ENCODE results near the gene AGAP4. TPM values are rescaled to one million over a fixed set of nuclear protein-coding genes. Genes with fewer than 3 reads are reported as not detected.
"Not testable (repeated sequence)": the region's sequence is repeated elsewhere in the genome, so short reads cannot be mapped to it uniquely, and the experiment has no call there.

AGAP4 gene
- polyA plus RNA-seq, 3 donors = 0.22 to 21.6 (median 0.47) TPM

DNA sequence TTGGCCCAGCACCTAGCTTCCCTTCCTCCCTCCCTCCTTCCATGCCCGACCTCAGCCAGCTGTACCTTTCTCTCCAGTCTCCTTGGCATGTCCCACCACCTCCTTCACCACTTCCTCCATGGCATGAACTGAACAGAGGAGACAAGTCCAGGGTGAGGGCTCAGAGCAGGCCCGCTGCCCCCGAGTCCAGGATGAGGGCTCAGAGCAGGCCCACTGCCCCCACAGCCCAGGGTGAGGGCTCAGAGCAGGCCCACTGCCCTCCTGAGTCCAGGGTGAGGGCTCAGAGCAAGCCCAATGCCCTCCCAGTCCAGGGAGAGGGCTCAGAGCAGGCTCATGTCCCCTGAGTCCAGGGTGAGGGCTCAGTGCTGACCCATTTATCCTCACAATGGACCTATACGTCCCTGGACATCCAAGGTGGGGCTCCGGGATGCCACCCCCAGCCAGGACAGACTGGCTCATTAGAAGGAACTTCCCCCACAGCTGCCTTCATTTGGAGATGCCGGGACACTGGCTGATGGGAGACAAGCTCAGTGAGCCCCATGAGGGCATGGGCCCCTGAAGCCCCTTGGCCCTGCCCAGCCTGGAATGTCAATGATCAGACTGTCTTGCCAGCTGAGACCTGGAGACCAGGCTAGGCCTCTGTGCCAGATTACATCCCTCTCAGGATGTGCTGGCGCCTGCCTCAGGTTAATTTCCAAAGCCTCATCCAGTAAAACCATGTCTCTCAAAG, 30.0 kb downstream of the AGAP4 start:
- Histone ChIP-seq H3K36me3 (replicated peaks in 1 of 2; ENCODE audit: control insufficient read depth in 1 of 2, insufficient read depth in 2 of 2, low read length in 2 of 2) (no peaks in the 10 kb centered on the region), H4K20me1 (ENCODE audit: insufficient read depth, low read length) (no peaks in the 10 kb centered on the region), H3K4me1 (ENCODE audit: control insufficient read depth in 1 of 2, insufficient read depth in 2 of 2, low read length in 2 of 2) (no peaks in the 10 kb centered on the region), H3K79me2 (ENCODE audit: insufficient read depth, low read length) (no peaks in the 10 kb centered on the region), H2AFZ (ENCODE audit: insufficient read depth, low read depth, low read length, poor library complexity, severe bottlenecking) (no peak overlapping the region), H3K27me3 (ENCODE audit: control insufficient read depth in 2 of 2, insufficient read depth in 2 of 2, low read length in 2 of 2) (no peaks in the 10 kb centered on the region), H3K9me3 (replicated peaks in 1 of 2; ENCODE audit: control insufficient read depth in 1 of 2, insufficient read depth in 1 of 2, low read length in 2 of 2) (peaks cover 0 to 18% of the 10 kb centered on the region in 2 donors), H3K4me2 (replicated peaks; ENCODE audit: extremely low read depth, low read length, poor library complexity, severe bottlenecking) (no peak overlapping the region), H3K27ac (ENCODE audit: low read depth in 1 of 2, low read length in 2 of 2) (no peak overlapping the region), H3K4me3 (replicated peaks in 1 of 3; ENCODE audit: low read depth in 2 of 3, low read length in 3 of 3) (no peak overlapping the region), H3K9ac (ENCODE audit: insufficient read depth, low read length, poor library complexity, severe bottlenecking) (no peak overlapping the region)
- Mint-ChIP-seq H3K27me3 (ENCODE audit: low read depth in 3 of 3) (peaks cover 4 to 7% (median 5%) of the 10 kb centered on the region in 3 donors), H3K9me3 (peaks cover 7 to 16% (median 10%) of the 10 kb centered on the region in 7 donors), H3K36me3 (peaks cover 0 to 4% of the 10 kb centered on the region in 2 donors), H3K4me1 (peaks cover 12% of the 10 kb centered on the region), H3K4me3 (no peak overlapping the region), H3K27ac (peak overlapping the region in 2 of 7 donors; percentile 3 to 46)
- intact Hi-C loops (cut with micrococcal nuclease) = no loop called here
- WGBS (ENCODE audit: insufficient coverage) = 96% methylated on average over 6 of the region's 7 CpGs
- no peak for DNase-seq
- TF ChIP-seq, protein P1, sequence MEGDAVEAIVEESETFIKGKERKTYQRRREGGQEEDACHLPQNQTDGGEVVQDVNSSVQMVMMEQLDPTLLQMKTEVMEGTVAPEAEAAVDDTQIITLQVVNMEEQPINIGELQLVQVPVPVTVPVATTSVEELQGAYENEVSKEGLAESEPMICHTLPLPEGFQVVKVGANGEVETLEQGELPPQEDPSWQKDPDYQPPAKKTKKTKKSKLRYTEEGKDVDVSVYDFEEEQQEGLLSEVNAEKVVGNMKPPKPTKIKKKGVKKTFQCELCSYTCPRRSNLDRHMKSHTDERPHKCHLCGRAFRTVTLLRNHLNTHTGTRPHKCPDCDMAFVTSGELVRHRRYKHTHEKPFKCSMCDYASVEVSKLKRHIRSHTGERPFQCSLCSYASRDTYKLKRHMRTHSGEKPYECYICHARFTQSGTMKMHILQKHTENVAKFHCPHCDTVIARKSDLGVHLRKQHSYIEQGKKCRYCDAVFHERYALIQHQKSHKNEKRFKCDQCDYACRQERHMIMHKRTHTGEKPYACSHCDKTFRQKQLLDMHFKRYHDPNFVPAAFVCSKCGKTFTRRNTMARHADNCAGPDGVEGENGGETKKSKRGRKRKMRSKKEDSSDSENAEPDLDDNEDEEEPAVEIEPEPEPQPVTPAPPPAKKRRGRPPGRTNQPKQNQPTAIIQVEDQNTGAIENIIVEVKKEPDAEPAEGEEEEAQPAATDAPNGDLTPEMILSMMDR (IDR thresholded peaks at IDR 0.05) = no peak

DNA sequence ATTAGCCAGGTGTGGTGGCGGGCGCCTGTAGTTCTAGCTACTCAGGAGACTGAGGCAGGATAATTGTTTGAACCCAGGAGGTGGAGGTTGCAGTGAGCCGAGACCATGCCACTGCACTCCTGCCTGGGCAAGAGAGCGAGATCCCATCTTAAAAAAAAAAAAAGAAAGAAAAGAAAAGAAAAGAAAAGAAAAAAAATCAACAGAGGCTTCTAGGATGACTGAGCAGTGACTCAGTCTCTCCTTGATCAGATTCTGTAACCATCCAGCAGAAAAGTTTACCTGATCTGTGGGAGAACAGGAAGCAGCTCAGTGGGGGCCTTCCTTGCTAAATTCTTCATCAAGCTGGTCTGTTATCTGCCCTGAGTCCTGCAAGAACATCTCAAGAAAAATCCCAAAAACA, 33.2 kb downstream of the AGAP4 start:
- H3K27me3 Mint-ChIP-seq (ENCODE audit: low read depth in 3 of 3); H3K9ac ChIP-seq (ENCODE audit: insufficient read depth, low read length, poor library complexity, severe bottlenecking); H3K27ac ChIP-seq (ENCODE audit: low read depth in 1 of 2, low read length in 2 of 2); H3K27ac Mint-ChIP-seq; H3K36me3 ChIP-seq (replicated peaks in 1 of 2; ENCODE audit: control insufficient read depth in 1 of 2, insufficient read depth in 2 of 2, low read length in 2 of 2); H3K4me1 Mint-ChIP-seq; H3K4me3 Mint-ChIP-seq; intact Hi-C loops (cut with micrococcal nuclease); H3K36me3 Mint-ChIP-seq; H3K4me2 ChIP-seq (replicated peaks; ENCODE audit: extremely low read depth, low read length, poor library complexity, severe bottlenecking); DNase-seq; H4K20me1 ChIP-seq (ENCODE audit: insufficient read depth, low read length); H3K79me2 ChIP-seq (ENCODE audit: insufficient read depth, low read length); H3K27me3 ChIP-seq (ENCODE audit: control insufficient read depth in 2 of 2, insufficient read depth in 2 of 2, low read length in 2 of 2); H2AFZ ChIP-seq (ENCODE audit: insufficient read depth, low read depth, low read length, poor library complexity, severe bottlenecking); H3K4me3 ChIP-seq (replicated peaks in 1 of 3; ENCODE audit: low read depth in 2 of 3, low read length in 3 of 3): not testable (repeated sequence)
- H3K9me3 ChIP-seq (replicated peaks in 1 of 2; ENCODE audit: control insufficient read depth in 1 of 2, insufficient read depth in 1 of 2, low read length in 2 of 2) = peaks cover 0 to 18% of the 10 kb centered on the region in 2 donors
- H3K9me3 Mint-ChIP-seq = peaks cover 7 to 16% (median 10%) of the 10 kb centered on the region in 7 donors
- H3K4me1 ChIP-seq (ENCODE audit: control insufficient read depth in 1 of 2, insufficient read depth in 2 of 2, low read length in 2 of 2) = peaks cover 9 to 10% of the 10 kb centered on the region in 2 donors
- WGBS (ENCODE audit: insufficient coverage) = no CpG with 5 or more reads among the region's 4 CpGs

DNA sequence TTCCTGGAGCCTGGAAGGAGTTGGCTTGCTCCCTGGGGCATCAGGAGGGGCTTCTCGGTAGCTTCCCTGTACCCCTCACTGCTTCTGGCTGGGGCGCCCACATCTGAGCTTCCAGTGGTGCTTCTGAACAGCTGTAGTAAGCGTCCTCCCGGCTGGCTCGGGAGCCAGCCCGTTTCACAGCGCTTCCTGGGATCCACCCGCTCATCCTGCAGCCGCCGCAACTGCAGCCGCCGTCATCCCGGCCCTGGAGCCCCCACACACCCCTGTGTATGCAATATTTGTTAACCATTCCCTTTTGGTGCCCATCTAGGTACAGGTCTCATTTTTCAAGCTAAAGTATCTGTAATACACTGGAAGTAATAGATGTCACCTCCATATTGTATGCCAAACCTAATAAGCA, 34.3 kb downstream of the AGAP4 start:
- H3K27ac Mint-ChIP-seq; intact Hi-C loops (cut with micrococcal nuclease); H3K9ac ChIP-seq (ENCODE audit: insufficient read depth, low read length, poor library complexity, severe bottlenecking); H3K4me3 ChIP-seq (replicated peaks in 1 of 3; ENCODE audit: low read depth in 2 of 3, low read length in 3 of 3); H3K79me2 ChIP-seq (ENCODE audit: insufficient read depth, low read length); H3K27me3 ChIP-seq (ENCODE audit: control insufficient read depth in 2 of 2, insufficient read depth in 2 of 2, low read length in 2 of 2); H3K27me3 Mint-ChIP-seq (ENCODE audit: low read depth in 3 of 3); H3K9me3 Mint-ChIP-seq; H3K4me2 ChIP-seq (replicated peaks; ENCODE audit: extremely low read depth, low read length, poor library complexity, severe bottlenecking); H3K4me1 Mint-ChIP-seq; DNase-seq; H3K36me3 Mint-ChIP-seq; H2AFZ ChIP-seq (ENCODE audit: insufficient read depth, low read depth, low read length, poor library complexity, severe bottlenecking); H3K27ac ChIP-seq (ENCODE audit: low read depth in 1 of 2, low read length in 2 of 2); H3K36me3 ChIP-seq (replicated peaks in 1 of 2; ENCODE audit: control insufficient read depth in 1 of 2, insufficient read depth in 2 of 2, low read length in 2 of 2); H4K20me1 ChIP-seq (ENCODE audit: insufficient read depth, low read length); H3K4me3 Mint-ChIP-seq: not testable (repeated sequence)
- WGBS (ENCODE audit: insufficient coverage) = 92% methylated on average over 11 of the region's 13 CpGs
- Histone ChIP-seq H3K4me1 (ENCODE audit: control insufficient read depth in 1 of 2, insufficient read depth in 2 of 2, low read length in 2 of 2) (peaks cover 9 to 10% of the 10 kb centered on the region in 2 donors), H3K9me3 (replicated peaks in 1 of 2; ENCODE audit: control insufficient read depth in 1 of 2, insufficient read depth in 1 of 2, low read length in 2 of 2) (peaks cover 0 to 11% of the 10 kb centered on the region in 2 donors)

All from CD14-positive monocyte (primary cell).